Stimulated activated CD8-positive, alpha-beta memory T cell treated with anti-CD3 and anti-CD28 coated beads, Interleukin-7, amount 100 ng/mL, for 48 hours (primary cell): ENCODE measurements around the gene LTBR.

Source experiments
- DNase-seq, 2 donors: peaks; one replicate each; pipeline ENCODE4 v3.0.0-alpha.2; 2020; ENCODE audit warnings: low read depth in 1 of 2; ENCODE audit errors: extremely low read depth in 1 of 2

Gene LTBR

DNA sequence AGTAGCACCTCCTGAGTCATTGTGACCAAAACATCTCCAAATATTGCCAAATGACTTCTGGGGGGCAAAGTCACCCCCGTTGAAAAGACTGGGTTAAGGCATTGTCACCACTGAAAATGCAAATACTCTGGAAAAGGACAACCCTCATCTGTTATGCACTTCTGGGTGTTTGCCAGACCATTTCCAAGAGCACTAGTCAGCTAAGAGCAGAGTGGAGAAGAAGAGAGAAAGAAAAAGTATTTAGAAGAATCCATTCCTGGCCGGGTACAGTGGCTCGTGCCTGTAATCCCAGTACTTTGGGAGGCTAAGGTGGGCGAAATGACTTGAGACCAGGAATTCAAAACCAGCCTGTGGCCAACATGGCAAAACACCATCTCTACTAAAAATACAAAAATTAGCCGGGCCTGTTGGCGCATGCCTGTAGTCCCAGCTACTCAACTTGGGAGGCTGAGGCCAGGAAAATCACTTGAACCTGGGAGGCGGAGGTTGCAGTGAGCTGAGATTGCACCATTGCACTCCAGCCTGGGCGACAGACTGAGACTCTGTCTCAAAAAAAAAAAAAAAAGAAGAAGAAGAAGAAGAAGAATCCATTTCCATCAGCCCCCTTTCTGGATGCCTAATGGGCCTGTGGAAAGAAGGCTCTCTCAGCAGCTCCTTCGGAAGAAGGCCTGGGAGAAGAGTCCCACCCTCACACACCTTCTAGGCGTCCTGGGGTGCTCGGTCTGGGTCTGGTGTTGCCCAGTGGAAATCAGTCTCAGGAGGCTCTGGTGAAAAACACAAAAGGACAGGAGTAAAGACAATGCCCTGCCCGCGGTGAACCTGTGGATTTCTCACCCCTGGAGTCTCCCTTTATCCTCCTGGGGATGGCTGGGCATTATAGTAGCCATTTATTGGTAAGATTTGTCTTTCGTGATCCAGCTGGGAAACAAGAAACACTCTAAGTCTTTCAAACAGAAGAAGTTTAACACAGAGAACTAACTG is 3.5 kb upstream of the LTBR start:
- no peak for DNase-seq

GRCh38 chr12:6382371-6382770 is 1.6 kb upstream of the LTBR start:
- no peak for DNase-seq

- no peak for DNase-seq
Measured at GRCh38 chr12:6382982-6383381, 980 bp upstream of the LTBR start.

- no peak for DNase-seq
Measured at GRCh38 chr12:6384499-6385436, 806 bp downstream of the LTBR start.

GRCh38 chr12:6386038-6386437 is 2.1 kb downstream of the LTBR start:
- no peak for DNase-seq

- DNase-seq = no peak
Measured at GRCh38 chr12:6386491-6386890, 2.5 kb downstream of the LTBR start.

DNA sequence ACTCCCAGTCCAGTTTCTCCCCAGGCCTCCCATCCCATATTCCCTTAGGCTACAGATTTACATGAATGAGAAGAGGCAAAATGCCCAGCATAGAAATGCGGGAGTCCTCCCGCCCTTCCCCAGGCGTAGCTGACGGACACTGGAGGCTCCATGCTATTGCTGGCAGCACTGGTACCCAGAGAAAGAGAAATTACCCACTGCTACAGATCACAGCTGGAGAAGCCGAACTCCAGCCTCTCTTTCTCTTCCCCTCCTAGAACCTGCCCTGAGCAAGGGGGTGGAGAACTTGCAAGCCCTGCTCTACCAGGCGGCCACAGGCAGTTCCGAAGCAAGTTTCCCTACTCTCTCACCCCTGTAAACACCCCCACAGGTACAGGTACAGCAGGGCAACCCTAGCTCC is 3.6 kb downstream of the LTBR start:
- DNase-seq = no peak

DNA sequence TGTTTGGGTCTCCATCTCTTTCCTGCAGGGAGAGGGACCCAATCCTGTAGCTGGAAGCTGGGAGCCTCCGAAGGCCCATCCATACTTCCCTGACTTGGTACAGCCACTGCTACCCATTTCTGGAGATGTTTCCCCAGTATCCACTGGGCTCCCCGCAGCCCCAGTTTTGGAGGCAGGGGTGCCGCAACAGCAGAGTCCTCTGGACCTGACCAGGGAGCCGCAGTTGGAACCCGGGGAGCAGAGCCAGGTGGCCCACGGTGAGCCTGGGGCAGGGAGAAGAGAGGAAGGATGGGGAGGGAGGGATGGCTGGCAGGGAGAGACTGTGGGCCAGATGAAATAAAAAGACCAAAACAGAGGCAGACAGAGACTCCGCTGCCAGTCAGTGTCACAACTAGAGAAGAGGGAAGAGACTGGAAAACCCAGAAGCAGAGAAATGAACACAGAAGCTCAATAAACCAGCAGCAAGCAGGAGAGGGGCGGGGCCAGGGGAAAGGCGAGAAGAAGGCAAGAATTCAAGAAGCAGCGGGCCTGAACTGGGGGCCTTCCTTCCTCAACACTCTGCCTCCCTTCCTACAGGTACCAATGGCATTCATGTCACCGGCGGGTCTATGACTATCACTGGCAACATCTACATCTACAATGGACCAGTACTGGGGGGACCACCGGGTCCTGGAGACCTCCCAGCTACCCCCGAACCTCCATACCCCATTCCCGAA is 6.3 kb downstream of the LTBR start:
- no peak for DNase-seq

GRCh38 chr12:6391013-6391412 is 7.1 kb downstream of the LTBR start:
- DNase-seq = no peak

GRCh38 chr12:6392504-6392903 is 8.5 kb downstream of the LTBR start:
- no peak for DNase-seq

- DNase-seq = no peak
Measured at GRCh38 chr12:6393109-6393508, 9.1 kb downstream of the LTBR start.

DNA sequence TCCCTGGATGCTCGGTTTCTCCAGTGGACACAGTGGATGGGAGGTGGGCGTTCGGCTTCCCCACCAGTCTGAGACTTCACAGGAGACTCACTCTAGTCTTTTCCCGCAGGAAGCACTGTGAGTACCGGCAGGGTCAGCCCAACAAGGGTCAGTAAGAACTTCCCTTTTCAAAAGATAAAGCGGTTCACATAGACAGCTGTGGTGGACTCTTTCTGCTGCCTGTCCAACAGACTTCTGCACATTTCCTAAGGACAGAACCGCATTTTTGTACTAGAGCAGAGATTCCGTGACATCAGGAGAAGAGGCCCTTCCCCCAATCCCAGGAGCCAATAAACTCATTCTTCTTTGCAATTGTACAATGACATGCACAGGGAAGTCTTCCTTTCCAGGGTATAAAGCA is 10.4 kb downstream of the LTBR start:
- no peak for DNase-seq

DNA sequence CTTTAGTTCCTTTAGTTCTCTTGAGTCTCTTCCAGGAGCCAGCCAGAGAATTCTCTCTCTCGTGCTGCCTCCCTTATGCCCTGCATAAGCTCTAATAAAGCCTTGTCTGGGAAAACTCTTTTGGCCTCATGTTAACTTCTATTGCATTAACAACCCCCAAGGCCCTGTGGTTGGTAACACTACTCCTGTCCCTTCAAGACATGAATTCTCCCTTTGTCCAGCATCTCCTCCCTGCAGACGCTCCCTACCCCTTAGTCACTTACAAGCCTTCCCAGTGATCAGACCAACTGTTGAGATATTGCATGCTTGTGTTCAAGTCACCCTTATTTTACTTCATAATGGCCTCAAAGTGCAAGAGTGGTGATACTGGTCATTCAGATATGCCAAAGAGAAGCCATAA is 12.1 kb downstream of the LTBR start:
- no peak for DNase-seq

DNA sequence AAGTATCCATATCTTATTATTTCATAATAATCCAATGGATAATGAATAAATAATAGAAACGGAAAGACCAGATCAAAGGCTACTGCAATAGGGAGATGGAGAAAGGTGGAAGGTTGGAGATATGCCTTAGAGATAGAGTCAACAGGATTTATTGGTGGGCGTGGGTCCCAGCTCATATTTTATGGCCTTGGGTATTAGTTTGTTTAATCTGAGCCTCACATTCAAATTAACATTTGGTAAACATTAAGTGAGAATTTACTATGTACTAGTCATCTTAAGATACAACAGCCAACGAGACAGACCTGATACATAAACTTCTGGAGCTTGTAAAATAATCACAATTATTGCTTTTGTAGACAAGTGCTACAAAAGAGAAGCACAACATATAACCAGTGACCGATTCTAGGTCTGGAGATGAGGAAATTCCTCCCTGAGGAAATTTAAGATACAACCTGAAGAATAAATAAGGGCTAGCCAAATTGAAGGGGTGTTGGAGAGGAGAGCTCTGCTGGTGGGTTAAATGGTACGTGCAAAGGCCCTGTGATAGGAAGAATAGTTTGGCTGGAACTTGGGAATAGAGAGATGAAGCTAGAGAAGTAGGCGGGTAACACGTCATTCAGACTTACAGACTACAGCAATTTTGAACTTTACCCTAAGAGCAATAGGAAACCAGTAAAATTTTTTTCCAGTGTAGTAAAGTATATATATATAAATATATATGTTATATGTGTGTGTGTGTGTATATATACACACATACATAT is 16.1 kb downstream of the LTBR start:
- no peak for DNase-seq

DNA sequence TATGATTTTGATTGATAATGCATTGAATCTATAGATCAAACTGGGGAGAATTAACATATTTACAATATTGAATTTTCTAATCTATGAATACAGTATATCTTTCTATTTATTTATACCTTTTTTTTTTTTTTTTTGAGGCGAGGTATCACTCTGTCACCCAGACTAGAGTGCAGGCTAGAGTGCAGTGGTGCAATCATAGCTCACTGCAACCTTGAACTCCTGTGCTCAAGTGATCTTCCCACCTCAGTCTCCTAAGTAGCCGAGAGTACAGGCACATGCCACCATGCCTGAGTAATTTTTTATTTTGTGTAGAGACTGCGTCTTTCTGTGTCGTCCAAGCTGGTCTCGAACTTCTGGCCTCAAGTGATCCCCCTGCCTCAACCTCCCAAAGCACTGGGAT is 20.4 kb downstream of the LTBR start:
- DNase-seq = no peak

GRCh38 chr12:6405963-6406362 is 22.0 kb downstream of the LTBR start:
- no peak for DNase-seq

DNA sequence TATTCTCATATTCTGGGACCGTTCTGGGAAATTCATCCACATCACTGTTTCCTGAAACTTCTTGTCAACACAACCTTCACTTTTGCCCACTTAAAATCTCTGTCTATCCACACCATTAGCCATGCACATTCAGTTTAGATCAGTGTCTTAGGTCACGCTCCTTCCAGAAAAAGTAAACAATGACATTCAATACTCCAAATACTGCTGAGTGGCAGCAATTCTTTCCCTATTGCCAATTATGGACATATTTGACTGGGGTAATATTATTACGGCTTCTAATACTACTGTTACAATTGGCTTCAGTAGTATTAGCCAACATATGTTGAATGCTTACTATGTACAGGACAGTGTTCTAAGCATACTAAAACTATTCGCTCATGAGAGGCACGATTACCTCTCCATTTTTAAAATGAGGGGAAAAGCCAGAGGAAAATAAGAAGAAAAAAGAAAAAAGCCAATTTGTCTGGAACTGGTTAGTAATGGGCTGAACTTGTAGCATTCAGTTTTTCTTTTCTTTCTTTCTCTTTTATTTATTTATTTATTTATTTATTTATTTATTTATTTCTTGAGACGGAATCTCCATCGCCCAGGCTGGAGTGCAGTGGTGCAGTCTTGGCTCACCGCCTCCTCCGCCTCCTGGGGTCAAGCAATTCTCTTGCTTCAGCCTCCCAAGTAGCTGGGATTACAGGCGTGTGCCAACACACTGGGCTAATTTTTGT is 23.4 kb downstream of the LTBR start:
- DNase-seq = no peak

DNA sequence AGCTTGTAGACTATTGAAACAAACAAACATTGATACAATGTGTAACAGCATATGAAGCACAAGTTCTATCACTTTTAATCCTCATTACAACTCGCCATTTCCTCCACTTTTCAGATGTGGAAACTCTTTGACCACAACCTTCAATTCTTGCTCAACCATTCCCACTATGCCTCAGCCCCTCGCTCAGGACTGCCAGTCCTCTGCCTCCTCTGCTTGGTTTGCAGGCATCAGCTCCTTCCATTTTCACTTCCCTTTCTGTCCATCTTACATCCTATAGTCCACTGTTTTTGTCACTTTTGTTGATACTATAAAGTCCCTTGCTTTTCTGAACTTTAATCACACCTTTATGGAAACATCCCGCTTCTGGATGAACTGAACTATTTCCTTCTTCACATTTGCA is 32.6 kb downstream of the LTBR start:
- DNase-seq = no peak

DNA sequence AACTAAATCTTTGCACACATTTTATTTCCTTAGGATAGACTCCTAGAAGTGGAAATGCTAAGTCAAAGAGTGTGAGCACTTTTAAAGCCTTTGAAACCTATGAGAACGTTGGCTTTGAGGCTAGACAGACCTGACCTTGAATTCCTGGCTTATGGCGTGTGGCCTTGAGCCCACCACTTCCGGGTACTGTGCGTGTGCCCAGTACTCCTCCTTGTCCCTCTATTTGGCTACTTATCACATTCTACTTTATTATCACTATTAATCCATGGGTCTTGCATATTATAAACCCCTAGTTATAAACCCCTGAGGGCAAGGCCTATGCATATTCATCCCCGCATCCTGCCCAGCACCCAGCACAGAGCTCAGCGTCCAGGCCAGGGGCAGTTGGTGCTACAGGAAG is 34.8 kb downstream of the LTBR start:
- DNase-seq = no peak

- no peak for DNase-seq
Measured at GRCh38 chr12:6420364-6420763, 36.4 kb downstream of the LTBR start.
